GM19463 (cell line): ENCODE measurements around the gene ACVR1.

Experiments
- ATAC-seq: cut with Tn5 transposase; IDR thresholded peaks from one replicate; pipeline ENCODE4 v1.9.1; 2021; ENCODE audit warnings: mild to moderate bottlenecking, moderate library complexity; ENCODE audit not compliant: unreplicated experiment

Gene ACVR1

DNA sequence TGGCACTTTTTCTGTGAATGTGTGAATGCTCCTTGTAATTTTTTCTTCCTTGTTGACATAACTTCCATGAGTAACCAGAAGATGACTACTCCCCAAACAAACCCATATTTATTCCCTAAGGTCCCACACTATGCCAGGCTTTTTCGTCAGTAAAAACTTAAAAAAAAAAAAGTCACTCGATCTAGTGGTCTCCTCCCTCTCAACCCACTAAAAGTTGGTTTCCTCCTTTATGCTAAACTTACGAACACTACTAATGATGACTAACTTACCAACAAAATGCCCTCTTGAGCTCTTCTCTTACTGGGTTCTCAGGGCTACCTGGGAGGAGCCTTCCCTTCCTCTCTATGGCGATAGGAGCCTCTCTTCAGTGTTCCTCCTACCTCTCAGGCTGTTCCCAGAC, 18.2 kb downstream of the ACVR1 start:
- ATAC-seq = no peak

DNA sequence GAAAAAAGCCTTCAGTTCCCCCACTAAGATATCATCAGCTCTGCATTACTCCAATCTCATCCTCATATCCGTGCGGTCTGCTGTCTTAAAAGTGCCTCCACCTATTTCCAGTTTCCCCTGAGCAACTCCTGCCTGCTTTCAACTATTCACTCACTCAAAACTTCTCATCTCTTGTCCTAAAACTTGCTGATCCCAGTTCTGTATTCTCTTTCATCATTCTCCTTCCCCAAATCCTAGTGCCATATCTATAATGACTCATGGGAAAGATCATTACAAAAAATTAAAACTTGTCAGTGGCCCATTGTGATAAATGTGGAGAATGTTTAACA, 20.0 kb downstream of the ACVR1 start:
- ATAC-seq = no peak

DNA sequence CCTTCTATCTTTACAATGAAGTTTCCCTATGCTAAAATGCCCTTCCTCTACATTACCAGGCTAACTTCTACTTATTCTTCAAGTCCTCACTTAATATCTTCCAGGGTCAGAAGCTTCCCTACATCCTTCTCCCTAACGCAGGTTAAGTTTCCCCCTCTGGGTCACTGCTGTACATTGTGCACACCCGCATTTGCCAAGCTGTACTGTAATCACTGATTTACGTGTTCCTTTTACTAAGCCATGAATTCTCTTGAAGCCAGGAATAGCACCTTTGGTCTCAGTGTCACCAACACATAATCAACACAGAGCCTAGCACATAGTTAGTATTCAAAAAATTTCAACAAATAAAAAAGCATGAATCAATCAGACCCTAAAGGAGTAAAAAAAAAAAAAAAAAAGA, 22.3 kb downstream of the ACVR1 start:
- ATAC-seq = no peak

- no peak for ATAC-seq
These were observed 22.9 kb downstream of the ACVR1 start for GRCh38 chr2:157853211-157853610.

- ATAC-seq = no peak
These were observed 26.5 kb downstream of the ACVR1 start for GRCh38 chr2:157849591-157849990.

DNA sequence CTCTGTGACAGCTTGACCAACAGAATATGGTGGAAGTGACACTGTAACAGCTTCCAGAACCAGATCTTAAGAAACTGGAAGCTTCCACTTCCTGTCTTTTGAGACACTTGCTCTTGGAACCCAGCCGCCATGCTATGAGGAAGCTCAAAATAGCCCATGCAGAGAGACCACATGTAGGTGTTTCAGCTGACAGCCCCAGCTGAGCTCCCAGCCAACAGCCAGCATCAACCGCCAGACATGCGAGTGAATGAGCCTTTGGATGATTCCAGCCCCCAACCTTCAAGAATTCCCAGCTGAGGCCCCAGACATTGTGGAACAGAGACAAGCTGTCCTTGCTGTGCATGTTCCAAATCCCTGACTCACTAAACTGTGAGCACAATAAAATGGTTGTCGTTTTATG, 27.9 kb downstream of the ACVR1 start:
- no peak for ATAC-seq

DNA sequence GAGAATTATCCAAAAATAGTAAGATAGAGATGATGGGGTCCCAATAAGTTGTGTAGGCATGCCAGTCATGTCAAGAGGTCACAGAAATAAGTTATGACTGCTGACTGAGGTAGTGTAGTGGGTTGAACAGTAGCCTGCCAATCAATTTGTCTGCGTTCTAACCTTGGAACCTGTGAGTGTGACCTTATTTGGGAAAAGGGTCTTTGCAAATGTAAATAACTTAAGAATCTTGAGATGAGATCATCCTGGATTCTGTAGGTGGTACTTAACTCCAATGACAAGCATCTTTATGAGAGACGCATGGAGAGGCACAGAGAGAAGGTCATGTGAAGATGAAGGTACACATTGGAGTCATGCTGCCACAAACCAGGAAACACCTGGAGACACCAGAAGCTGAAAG, 31.0 kb downstream of the ACVR1 start:
- ATAC-seq = no peak

GRCh38 chr2:157843935-157844334, 32.2 kb downstream of the ACVR1 start:
- ATAC-seq = no peak

DNA sequence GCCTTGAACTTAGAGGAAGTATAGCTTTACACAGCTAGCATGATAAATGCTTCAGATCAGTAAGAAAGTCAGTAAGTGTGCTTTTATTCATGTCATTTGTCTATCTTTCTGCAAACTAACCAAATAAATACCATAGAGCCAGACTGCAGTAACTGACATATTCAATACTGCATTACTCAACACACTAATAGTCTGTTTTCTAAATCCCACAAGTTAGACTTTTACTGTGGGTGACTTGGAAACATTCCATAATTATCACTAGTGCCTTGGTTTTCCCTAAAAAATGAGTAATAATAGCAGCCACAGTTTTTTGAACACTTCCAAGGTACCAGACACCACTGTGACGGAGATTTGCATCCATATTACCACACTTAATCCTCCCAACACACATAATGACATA, 33.0 kb downstream of the ACVR1 start:
- ATAC-seq = no peak

DNA sequence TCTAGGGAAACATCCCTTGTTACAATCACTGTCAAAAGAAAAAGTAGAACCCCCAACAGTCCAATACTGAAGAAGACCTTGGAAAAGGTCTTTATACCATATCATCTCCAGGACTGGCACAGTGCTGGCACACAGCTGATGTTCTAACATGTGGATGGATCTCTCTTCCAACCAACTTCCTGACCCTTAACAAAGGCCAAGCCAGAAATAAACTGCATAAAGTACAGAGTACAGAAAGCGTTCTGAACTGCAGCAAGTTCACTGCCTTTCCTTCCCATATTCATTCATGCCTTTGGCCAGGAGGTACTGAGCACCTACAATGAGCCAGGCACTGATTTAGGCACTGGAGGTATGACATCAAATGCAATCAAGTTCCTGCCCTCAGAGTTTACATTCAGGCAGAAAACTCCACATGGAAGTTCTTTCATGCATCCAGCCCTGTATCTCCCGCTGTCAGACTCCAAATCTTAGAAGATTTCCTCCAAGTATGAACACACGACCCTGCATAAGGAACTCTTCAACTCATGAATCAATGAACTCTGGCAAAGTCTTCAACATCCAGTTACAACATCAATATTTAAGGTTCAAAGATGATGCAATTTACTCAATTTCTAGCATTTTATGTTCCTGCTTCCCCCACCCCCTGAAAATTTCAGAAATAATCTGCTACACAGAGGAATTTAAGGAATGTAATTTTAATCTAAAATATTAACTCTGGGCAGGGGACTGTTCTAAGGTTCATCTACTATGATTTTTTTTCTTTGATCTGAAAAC, 33.8 kb downstream of the ACVR1 start:
- ATAC-seq = no peak

- ATAC-seq = no peak
These were observed 34.6 kb downstream of the ACVR1 start for GRCh38 chr2:157841485-157841884.

- ATAC-seq = no peak
These were observed 35.5 kb downstream of the ACVR1 start for GRCh38 chr2:157840568-157841156.

DNA sequence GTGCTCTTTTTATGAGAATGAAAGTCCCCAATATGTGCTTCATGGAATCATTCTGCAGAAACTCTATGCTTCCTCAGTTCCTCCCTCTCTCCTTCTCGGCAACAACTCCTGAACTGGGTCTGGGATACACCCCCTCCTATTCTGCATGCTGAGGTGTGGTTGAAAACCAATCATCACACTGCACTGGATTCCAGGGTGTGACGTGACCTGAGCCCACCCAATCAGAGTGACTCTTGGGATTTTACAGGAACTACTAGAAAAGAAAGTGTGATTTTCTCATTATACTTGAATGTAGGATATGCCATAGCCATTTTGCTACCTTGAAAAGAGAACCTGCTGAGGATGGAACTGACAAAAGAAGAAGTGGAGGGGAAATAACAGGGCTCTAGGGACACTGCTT, 36.3 kb downstream of the ACVR1 start:
- no peak for ATAC-seq

- no peak for ATAC-seq
These were observed 36.8 kb downstream of the ACVR1 start for GRCh38 chr2:157839162-157839801.

DNA sequence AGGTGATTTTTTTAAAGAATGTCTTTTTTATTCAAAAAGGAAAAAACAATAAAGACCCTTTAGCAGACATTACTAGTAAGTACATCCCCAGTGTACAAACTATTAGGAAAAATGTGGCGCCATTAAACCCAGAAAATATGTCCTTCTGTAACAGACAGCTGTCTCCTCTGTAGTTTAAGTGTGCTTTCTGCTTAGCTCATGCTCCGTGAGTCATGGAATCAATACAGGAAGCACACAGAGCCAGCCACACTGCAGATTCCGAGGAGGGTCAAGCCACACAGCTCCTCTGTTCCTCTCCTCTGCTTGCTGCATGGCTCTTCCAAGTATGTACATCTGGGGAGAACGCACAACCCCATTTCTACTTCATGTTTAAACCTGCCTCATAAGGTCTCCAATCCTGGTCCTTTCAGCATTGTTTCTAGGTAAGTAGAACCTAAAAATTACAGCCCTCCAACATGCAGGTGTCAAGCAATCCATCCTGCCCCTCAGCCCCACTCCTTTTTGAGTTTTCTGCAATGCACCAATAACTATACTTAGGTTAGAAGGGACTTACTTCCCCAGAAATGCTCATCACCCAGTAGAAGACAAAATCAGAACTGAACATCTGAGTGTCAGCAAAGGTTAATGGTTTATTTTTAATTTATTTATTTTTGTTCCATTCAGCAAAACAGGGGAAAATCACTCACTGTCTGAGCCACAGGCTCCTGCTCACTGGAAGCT, 37.5 kb downstream of the ACVR1 start:
- no peak for ATAC-seq

- no peak for ATAC-seq
These were observed 38.2 kb downstream of the ACVR1 start for GRCh38 chr2:157837851-157838441.

DNA sequence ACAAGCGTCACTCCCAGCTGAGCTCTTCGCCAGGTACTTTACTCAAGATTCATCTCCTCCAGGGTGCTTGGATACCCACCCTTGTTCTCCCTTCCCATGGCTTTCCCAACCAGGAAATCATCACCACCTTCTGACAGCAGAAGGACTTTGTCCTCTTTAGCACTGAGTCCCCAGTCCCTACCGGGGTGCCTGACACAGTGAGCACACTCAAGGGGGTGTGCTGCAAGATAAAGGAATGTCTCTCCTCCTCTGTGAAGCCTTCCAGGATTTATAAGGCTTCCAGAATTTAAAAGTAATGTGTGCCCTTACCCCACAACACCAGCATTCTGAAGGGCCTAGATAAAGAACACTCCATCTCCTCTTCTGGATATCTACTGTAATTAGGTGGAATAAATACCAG, 39.6 kb downstream of the ACVR1 start:
- ATAC-seq = no peak

- no peak for ATAC-seq
These were observed 40.7 kb downstream of the ACVR1 start for GRCh38 chr2:157835425-157835824.

DNA sequence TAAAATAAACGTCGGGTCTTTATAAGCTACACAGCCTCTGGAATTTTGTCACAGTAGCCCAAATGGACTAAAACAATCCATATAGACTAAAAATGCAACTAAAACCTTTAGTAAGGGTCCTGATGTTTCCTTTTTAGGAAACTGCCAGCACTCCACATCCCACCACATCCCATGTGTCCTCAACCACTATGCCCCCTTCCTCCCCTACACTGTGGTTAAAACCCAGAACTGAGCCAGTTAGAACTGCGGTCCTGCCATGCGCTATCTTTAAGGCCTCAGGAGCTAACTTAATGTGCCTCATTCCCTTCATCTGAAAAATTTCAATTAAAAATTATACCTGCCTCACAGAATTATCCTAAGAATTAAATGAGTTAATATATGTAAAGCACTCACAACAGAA, 41.1 kb downstream of the ACVR1 start:
- ATAC-seq = no peak

- no peak for ATAC-seq
These were observed 42.4 kb downstream of the ACVR1 start for GRCh38 chr2:157833721-157834120.

DNA sequence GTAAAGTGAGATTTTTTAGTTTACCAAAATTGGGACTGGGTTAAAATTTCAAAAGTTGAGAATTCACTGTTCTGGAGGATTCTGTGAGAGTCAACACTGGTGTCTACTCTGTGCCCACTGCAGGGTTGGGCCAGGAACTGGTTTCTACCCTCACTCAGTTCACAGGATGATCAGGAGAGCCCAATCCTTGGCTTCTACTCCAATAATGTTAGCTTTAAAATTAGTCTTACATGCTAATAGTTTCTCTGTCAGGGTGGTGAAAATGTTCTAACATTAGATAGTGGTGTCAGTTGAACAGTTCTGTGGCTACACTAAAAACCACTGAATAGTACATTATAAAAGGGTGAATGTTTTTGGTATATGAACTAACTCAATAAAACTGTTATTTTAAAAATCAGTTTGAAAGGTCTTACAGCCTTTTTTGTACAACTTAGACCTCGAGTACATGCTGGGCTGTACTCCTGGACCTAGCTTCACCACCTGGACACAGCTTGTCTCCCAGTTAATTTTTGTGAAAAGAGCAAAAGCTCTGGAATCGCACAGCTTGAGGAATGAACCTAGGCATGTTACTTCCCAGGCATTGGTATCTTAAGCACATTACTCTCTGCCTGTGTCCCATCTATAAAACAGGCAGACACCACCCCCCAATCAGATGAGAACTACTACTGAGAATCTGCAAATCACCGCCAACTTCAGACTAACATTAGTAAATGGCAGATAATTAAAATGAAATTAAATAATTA, 44.4 kb downstream of the ACVR1 start:
- ATAC-seq = no peak
